Type B pancreatic cell (in vitro differentiated cells): ENCODE data around the gene OR13J1. TPM values are rescaled to one million over a fixed set of nuclear protein-coding genes. Genes with fewer than 3 reads are reported as not detected.

ENCODE experiments used
- DNase-seq: peaks from one replicate; pipeline ENCODE4 v3.0.0; 2021; ENCODE audit warnings: mixed read lengths; ENCODE audit not compliant: unreplicated experiment; ENCODE audit errors: extremely low spot score
- H3K27ac Mint-ChIP-seq: 2 replicates; pipeline ENCODE4 v1.8.0; 2021; ENCODE audit warnings: mild to moderate bottlenecking, mixed read lengths
- H3K27me3 Mint-ChIP-seq: 2 replicates; pipeline ENCODE4 v1.8.0; 2021; ENCODE audit warnings: mixed read lengths
- H3K36me3 Mint-ChIP-seq: 2 replicates; pipeline ENCODE4 v1.8.0; 2021; ENCODE audit warnings: mixed read lengths
- H3K4me1 Mint-ChIP-seq: one replicate; pipeline ENCODE4 v1.8.0; 2021; ENCODE audit warnings: mixed read lengths; ENCODE audit not compliant: unreplicated experiment
- H3K4me3 Mint-ChIP-seq: 2 replicates; pipeline ENCODE4 v1.8.0; 2021; ENCODE audit warnings: mild to moderate bottlenecking, mixed read lengths
- H3K9me3 Mint-ChIP-seq: 2 replicates; pipeline ENCODE4 v1.8.0; 2021; ENCODE audit warnings: mixed read lengths
- total RNA-seq: library from RNA; stranded (reverse); gene quantifications from 2 replicates; pipeline ENCODE4 v1.2.1, GENCODE V29; 2021; ENCODE audit warnings: low replicate concordance
- TF ChIP-seq, protein P1 (sequence below): fragments of 200-600 bp; sonication (generic); conservative IDR thresholded peaks from 2 replicates; pipeline ENCODE4 v1.5.0; 2021; ENCODE audit warnings: antibody characterized with exemption, mild to moderate bottlenecking

Gene OR13J1
- total RNA-seq, 1 donor from 2014 or later = not detected

DNA sequence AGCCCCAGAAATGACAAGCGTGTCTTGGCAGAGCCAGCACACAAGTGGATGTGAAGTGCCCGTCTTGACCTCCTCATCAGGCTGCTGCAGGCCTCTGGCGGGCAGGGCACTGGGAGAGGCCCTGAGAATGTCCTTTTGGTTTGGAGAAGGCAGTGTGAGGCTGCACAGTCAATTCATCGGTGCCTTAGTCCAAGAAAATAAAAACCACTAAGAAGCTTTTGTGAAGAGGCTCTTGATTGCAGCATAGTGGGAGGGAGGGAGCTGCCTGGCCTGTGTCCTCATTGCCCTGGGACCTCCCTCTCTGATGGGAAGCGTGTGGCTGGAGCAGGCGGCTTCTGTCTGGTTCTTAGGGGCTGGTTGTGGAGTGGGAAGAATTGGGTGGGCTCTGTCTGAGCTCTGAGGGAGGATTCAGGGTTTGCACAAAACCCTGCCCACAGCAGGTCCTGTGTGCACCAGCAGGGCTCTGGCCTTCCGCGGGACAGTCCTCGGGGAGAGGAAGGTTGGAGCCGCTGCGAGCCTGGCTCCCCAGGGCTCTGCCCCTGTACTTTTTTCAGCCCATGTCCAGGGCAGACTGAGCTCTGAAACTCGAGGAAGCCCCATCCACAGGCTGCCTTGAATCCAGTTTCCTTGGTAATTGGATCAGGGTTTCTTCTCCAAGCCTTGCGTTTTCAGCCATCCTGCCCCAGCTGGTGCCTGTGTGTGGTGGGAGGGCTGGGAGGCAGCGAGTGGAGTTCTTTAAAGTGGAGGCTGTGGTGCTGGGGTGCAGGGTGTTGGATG is 36.9 kb upstream of the OR13J1 start:
- Mint-ChIP-seq H3K36me3 (no peaks in the 10 kb centered on the region), H3K27ac (peak overlapping the region; percentile 79), H3K4me3 (no peak overlapping the region), H3K9me3 (no peaks in the 10 kb centered on the region), H3K27me3 (peaks cover 5% of the 10 kb centered on the region), H3K4me1 (peaks cover 40% of the 10 kb centered on the region)
- DNase-seq = no peak
- TF ChIP-seq, protein P1, sequence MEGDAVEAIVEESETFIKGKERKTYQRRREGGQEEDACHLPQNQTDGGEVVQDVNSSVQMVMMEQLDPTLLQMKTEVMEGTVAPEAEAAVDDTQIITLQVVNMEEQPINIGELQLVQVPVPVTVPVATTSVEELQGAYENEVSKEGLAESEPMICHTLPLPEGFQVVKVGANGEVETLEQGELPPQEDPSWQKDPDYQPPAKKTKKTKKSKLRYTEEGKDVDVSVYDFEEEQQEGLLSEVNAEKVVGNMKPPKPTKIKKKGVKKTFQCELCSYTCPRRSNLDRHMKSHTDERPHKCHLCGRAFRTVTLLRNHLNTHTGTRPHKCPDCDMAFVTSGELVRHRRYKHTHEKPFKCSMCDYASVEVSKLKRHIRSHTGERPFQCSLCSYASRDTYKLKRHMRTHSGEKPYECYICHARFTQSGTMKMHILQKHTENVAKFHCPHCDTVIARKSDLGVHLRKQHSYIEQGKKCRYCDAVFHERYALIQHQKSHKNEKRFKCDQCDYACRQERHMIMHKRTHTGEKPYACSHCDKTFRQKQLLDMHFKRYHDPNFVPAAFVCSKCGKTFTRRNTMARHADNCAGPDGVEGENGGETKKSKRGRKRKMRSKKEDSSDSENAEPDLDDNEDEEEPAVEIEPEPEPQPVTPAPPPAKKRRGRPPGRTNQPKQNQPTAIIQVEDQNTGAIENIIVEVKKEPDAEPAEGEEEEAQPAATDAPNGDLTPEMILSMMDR = no peak

DNA sequence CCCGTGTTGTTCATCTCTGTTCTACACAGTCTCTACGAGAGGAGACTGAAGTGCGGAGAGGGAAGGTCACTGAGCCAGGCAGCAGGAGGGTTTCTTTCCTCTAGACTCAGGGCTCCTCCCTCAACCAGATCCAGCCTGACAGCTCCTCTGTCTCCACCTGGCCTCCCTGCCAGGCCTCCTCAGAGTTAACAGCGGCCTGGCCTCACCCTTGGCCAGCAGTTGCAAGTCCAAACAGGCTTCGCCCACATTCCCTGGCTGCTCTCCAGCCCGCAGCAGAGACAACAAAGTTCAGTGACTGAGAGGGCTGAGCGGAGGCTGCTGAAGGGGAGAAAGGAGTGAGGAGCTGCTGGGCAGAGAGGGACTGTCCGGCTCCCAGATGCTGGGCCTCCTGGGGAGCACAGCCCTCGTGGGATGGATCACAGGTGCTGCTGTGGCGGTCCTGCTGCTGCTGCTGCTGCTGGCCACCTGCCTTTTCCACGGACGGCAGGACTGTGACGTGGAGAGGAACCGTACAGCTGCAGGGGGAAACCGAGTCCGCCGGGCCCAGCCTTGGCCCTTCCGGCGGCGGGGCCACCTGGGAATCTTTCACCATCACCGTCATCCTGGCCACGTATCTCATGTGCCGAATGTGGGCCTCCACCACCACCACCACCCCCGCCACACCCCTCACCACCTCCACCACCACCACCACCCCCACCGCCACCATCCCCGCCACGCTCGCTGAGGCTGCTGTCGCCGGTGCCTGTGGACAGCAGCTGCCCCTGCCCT is 35.9 kb upstream of the OR13J1 start, which contains the start of gene HRCT1:
TSS of gene HRCT1 (plus strand) at position 291 of the 768 bp plus-strand sequence. CDS start at position 377, 86 bp downstream.
- Mint-ChIP-seq H3K27ac (peak within 1 kb of the TSS; percentile 79), H3K4me3 (peak within 1 kb of the TSS; percentile 52), H3K36me3 (no peaks in the 10 kb centered on the region), H3K9me3 (no peaks in the 10 kb centered on the region), H3K27me3 (peaks cover 10% of the 10 kb centered on the region), H3K4me1 (peaks cover 39% of the 10 kb centered on the region)
- TF ChIP-seq, protein P1 = no peak
- DNase-seq = no peak

DNA sequence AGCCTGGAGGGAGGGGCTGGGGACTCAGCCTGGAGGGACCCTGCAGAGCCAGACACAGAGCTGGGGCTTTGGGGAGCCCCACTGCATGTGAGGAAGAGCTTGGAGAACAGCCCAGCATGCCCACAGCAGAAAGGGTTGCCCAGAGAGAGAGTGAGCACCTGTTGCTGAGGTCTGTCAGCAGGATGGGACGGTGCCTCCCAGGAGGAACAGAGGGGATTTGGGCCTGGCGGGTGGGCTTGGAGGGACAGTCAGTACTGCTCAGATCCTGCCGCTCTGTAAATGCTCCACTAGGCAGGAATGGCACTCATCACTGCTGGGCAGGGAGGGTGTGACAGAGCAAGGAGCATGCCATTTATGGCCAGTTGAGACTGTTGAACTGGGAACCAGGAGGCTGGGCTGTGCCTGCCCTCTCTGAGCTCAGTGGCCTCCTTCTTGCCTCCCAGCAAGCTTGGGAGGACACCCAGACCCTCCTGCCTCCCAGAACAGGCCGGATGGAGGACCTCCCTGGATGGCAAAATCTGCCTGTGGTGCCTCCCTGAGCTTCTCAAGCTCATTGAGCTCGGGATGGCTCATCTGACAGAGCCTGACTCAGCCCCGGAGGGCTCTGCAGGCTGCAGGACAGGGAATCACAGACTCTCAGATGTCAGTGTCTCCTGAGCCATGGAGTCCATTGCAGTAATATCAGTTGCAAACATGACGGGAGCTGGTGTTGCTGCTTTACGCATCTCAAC is 35.0 kb upstream of the OR13J1 start:
- no peak overlapping the region for H3K4me3 Mint-ChIP-seq
- TF ChIP-seq, protein P1 = no peak
- H3K27ac Mint-ChIP-seq = peak overlapping the region; percentile 3
- H3K27me3 Mint-ChIP-seq = peaks cover 14% of the 10 kb centered on the region
- peaks cover 33% of the 10 kb centered on the region for H3K4me1 Mint-ChIP-seq
- H3K9me3 Mint-ChIP-seq = no peaks in the 10 kb centered on the region
- H3K36me3 Mint-ChIP-seq = no peaks in the 10 kb centered on the region
- DNase-seq = no peak

DNA sequence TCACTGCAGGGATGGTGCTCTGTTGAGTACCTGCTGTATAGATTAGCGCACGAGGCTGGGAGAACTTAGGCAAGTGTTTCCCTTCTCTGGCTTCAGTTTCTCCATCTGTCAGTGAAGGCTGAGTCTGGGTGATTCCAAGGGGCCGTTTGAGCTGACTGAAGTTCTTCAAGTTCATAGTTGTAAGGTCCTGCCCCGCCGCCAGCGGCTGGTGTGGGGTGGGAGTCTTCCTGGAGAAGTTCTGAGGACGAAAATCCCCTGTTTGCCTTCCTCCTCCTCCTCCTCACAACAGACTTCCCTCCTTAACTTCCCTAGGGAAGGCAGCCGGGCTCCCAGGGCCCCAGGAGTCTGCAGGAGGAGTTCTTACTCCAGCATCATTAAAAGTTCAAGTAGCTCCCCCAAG is 34.1 kb upstream of the OR13J1 start:
- H3K27ac Mint-ChIP-seq = no peak overlapping the region
- TF ChIP-seq, protein P1 = no peak
- no peak overlapping the region for H3K4me3 Mint-ChIP-seq
- DNase-seq = no peak
- no peaks in the 10 kb centered on the region for H3K9me3 Mint-ChIP-seq
- peaks cover 15% of the 10 kb centered on the region for H3K27me3 Mint-ChIP-seq
- H3K4me1 Mint-ChIP-seq = peaks cover 33% of the 10 kb centered on the region
- no peaks in the 10 kb centered on the region for H3K36me3 Mint-ChIP-seq

DNA sequence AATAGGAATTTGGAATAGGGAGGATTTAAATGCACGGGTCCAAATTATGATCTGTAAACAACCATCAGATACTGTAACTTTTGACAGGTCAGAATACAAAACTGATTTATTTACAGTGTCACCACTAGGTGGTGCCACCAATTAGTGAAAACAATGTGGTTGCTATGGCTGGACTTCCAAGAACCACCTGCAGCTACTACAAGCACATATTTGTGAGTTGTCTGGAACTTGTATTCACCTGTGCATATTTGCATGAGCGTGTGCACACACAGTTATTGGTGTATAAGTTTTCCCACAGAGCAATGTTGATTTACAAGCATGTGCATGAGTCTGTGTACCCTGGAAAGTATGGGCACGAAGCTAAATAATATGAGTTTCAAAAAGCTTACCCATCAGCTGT is 32.8 kb upstream of the OR13J1 start:
- Mint-ChIP-seq H3K4me1 (peaks cover 25% of the 10 kb centered on the region), H3K9me3 (no peaks in the 10 kb centered on the region), H3K4me3 (no peak overlapping the region), H3K27ac (no peak overlapping the region), H3K27me3 (peaks cover 23% of the 10 kb centered on the region), H3K36me3 (no peaks in the 10 kb centered on the region)
- TF ChIP-seq, protein P1 = peak; percentile 85
- DNase-seq = no peak
